ENCODE data around the gene FOXP1. TPM values are rescaled to one million over a fixed set of nuclear protein-coding genes. Genes with fewer than 3 reads are reported as not detected.

Gene FOXP1
- total RNA-seq, 1 experiment from 2014 or later: 75.3 TPM

GRCh38 chr3:71051893-71052687 lies 531.4 kb downstream of the FOXP1 start:
- Mint-ChIP-seq H3K4me3 (no peak overlapping the region), H3K4me1 (peaks cover 91% of the 10 kb centered on the region in 2 experiments), H3K36me3 (ENCODE audit: insufficient read depth in 1 of 3, low read depth in 3 of 3) (peaks cover 0 to 10% (median 9%) of the 10 kb centered on the region in 3 experiments; a peak in 4 of 7 replicates), H3K9me3 (no peaks in the 10 kb centered on the region; a peak in 1 of 5 replicates), H3K27me3 (ENCODE audit: low read depth) (no peaks in the 10 kb centered on the region), H3K27ac (no peak overlapping the region; a peak in 1 of 7 replicates)
- no peak overlapping the region for H3K9ac ChIP-seq (ENCODE audit: extremely low read depth, insufficient read length, low read length)
- no peaks in the 10 kb centered on the region for H4K20me1 ChIP-seq (ENCODE audit: control insufficient read depth, insufficient read depth, insufficient read length)
- no peak overlapping the region for H3K27ac ChIP-seq (ENCODE audit: insufficient read length, low read depth, low read length)
- H3K79me2 ChIP-seq (ENCODE audit: insufficient read depth, low read length): no peaks in the 10 kb centered on the region
- peaks cover 28% of the 10 kb centered on the region for H3K4me1 ChIP-seq (ENCODE audit: insufficient read depth, low read length)
- H2BK15ac ChIP-seq (ENCODE audit: low read depth, low read length): no peak overlapping the region
- no peaks in the 10 kb centered on the region for H3K27me3 ChIP-seq (ENCODE audit: insufficient read depth, low read length)
- H4K8ac ChIP-seq (replicated peaks; ENCODE audit: insufficient read length, low read depth, low read length): no peak overlapping the region
- H3K9me3 ChIP-seq (ENCODE audit: control insufficient read depth, low read depth, low read length): no peaks in the 10 kb centered on the region
- no peak for TF ChIP-seq CTCF (conservative IDR thresholded peaks at IDR 0.05)
- H3K4ac ChIP-seq (ENCODE audit: low read depth, low read length): no peak overlapping the region
- H2AK5ac ChIP-seq (ENCODE audit: insufficient read length, low read length): no peak overlapping the region
- no peak overlapping the region for H3K18ac ChIP-seq (ENCODE audit: insufficient read length, low read depth, low read length)
- H2BK12ac ChIP-seq (ENCODE audit: insufficient read length, low read depth, low read length): no peak overlapping the region
- no peak overlapping the region for H2BK120ac ChIP-seq (ENCODE audit: low read depth, low read length, poor library complexity, severe bottlenecking)
- no peak overlapping the region for H3K23ac ChIP-seq (ENCODE audit: insufficient read length, low read depth, low read length)
- H2BK20ac ChIP-seq (ENCODE audit: low read depth, low read length, poor library complexity, severe bottlenecking): no peak overlapping the region
- H3K23me2 ChIP-seq (ENCODE audit: insufficient read length, low read depth, low read length, poor library complexity, severe bottlenecking): no peaks in the 10 kb centered on the region
- no CpG with 5 or more reads among the region's 7 CpGs for WGBS (ENCODE audit: extremely low coverage, insufficient read length, low lambda C conversion rate)
- no peak overlapping the region for H2BK5ac ChIP-seq (ENCODE audit: insufficient read length, low read length)
- H3K14ac ChIP-seq (ENCODE audit: insufficient read depth, low read length): no peak overlapping the region
- H3K4me2 ChIP-seq (ENCODE audit: insufficient read depth, insufficient read length, low read length): no peak overlapping the region
- H4K91ac ChIP-seq (ENCODE audit: insufficient read length, low read depth, low read length): no peak overlapping the region
- H4K5ac ChIP-seq (ENCODE audit: insufficient read length, low read depth, low read length): no peak overlapping the region
- no peaks in the 10 kb centered on the region for H3K79me1 ChIP-seq (ENCODE audit: insufficient read depth, low read depth, low read length, poor library complexity, severe bottlenecking)
- no peak for DNase-seq
- H3K56ac ChIP-seq (ENCODE audit: insufficient read length, low read depth, low read length): no peak overlapping the region
- no peak overlapping the region for H2AFZ ChIP-seq (ENCODE audit: low read length)
- no peak overlapping the region for H3T11ph ChIP-seq (ENCODE audit: low read length)

Data from H9 (cell line).